Lower leg skin (tissue), 4 donors: ENCODE data around the gene TRABD2A. TPM values are rescaled to one million over a fixed set of nuclear protein-coding genes. Genes with fewer than 3 reads are reported as not detected.

Source experiments
- DNase-seq, 2 donors: peaks; one replicate each; pipeline ENCODE4 v3.0.0-alpha.2; 2019; ENCODE audit warnings: low spot score in 2 of 2
- H3K4me3 ChIP-seq: fragments of 200-600 bp; sonication (generic); 2 replicates; pipeline ENCODE4 v1.5.1; 2017; ENCODE audit warnings: mild to moderate bottlenecking, low read depth; ENCODE audit not compliant: poor library complexity, severe bottlenecking
- CTCF ChIP-seq, 3 donors: fragments of 450-650 bp; IDR thresholded peaks; one replicate each; pipeline ENCODE4 v1.5.1; 2016; ENCODE audit warnings: antibody characterized with exemption in 3 of 3, mild to moderate bottlenecking in 3 of 3, moderate library complexity in 2 of 3
- POLR2A ChIP-seq, 2 donors: fragments of 450-650 bp; IDR thresholded peaks; one replicate each; pipeline ENCODE4 v1.6.1; 2016 to 2017; ENCODE audit warnings: antibody characterized with exemption in 2 of 2, mild to moderate bottlenecking in 1 of 2, moderate library complexity in 1 of 2
- WGBS, 2 donors: methylation state at CpG; one replicate each; pipeline ENCODE4 v1.1.5; 2018; 5-methylcytosine and 5-hydroxymethylcytosine counted together
- intact Hi-C: fragments of 100-400 bp; cut with DNase I; formaldehyde crosslinking; loops from one replicate; pipeline ENCODE4 v1.15.0; 2023; ENCODE audit warnings: low total_unique reads
- total RNA-seq, 4 donors: library from RNA; depleted of rRNA; stranded (reverse); fragments of >200 nt; gene quantifications; one replicate each; pipeline ENCODE4 v1.1.0, GENCODE V29; 2016

Gene TRABD2A
- total RNA-seq, 4 donors from 2014 or later, result 0.17 to 2.1 (median 1.5) TPM; not detected in 1

- intact Hi-C loops, result no loop called here
- 76 to 83% methylated on average over 1 of the region's 1 CpG for WGBS, 2 donors
- TF ChIP-seq CTCF (IDR thresholded peaks at IDR 0.05) (no peak), POLR2A (IDR thresholded peaks at IDR 0.05) (no peak)
- no peak overlapping the region for H3K4me3 ChIP-seq
- DNase-seq, result no peak
Measured at GRCh38 chr2:84900971-84901370, 20.1 kb upstream of the TRABD2A start.

GRCh38 chr2:84899304-84900204 is 18.7 kb upstream of the TRABD2A start:
- WGBS, 2 donors, result 88 to 94% methylated on average over 8 of the region's 8 CpGs
- intact Hi-C loops, result no loop called here
- H3K4me3 ChIP-seq, result no peak overlapping the region
- TF ChIP-seq POLR2A (IDR thresholded peaks at IDR 0.05), result no peak
- no peak for TF ChIP-seq CTCF (IDR thresholded peaks at IDR 0.05)
- no peak for DNase-seq

GRCh38 chr2:84897773-84898172 is 16.9 kb upstream of the TRABD2A start:
- intact Hi-C loops, result no loop called here
- H3K4me3 ChIP-seq, result no peak overlapping the region
- no peak for DNase-seq
- 66 to 75% methylated on average over 1 of the region's 1 CpG for whole genome bisulfite sequencing, 2 donors
- TF ChIP-seq CTCF (IDR thresholded peaks at IDR 0.05), result no peak
- no peak for TF ChIP-seq POLR2A (IDR thresholded peaks at IDR 0.05)

GRCh38 chr2:84896567-84896966 is 15.7 kb upstream of the TRABD2A start:
- DNase-seq, result no peak
- no peak for TF ChIP-seq CTCF (IDR thresholded peaks at IDR 0.05)
- intact Hi-C loops, result no loop called here
- 66 to 67% methylated on average over 2 of the region's 2 CpGs for WGBS, 2 donors
- H3K4me3 ChIP-seq, result no peak overlapping the region

GRCh38 chr2:84894758-84895520 is 14.1 kb upstream of the TRABD2A start:
- H3K4me3 ChIP-seq, result no peak overlapping the region
- intact Hi-C loops, result no loop called here
- WGBS, 2 donors, result 42 to 56% methylated on average over 7 of the region's 7 CpGs
- TF ChIP-seq POLR2A (IDR thresholded peaks at IDR 0.05), result no peak
- TF ChIP-seq CTCF (IDR thresholded peaks at IDR 0.05), result no peak
- DNase-seq, result no peak
